Stimulated activated CD4-positive, alpha-beta T cell treated with anti-CD3 and anti-CD28 coated beads, Interleukin-1b, Interleukin-23, amount 100 ng/mL, for 48 hours (primary cell): ENCODE measurements around the gene LHPP.
"Not testable (repeated sequence)": the region's sequence is repeated elsewhere in the genome, so short reads cannot be mapped to it uniquely, and the experiment has no call there.

Experiments used
- DNase-seq: peaks from one replicate; pipeline ENCODE4 v3.0.0-alpha.2; 2020

The LHPP gene

DNA sequence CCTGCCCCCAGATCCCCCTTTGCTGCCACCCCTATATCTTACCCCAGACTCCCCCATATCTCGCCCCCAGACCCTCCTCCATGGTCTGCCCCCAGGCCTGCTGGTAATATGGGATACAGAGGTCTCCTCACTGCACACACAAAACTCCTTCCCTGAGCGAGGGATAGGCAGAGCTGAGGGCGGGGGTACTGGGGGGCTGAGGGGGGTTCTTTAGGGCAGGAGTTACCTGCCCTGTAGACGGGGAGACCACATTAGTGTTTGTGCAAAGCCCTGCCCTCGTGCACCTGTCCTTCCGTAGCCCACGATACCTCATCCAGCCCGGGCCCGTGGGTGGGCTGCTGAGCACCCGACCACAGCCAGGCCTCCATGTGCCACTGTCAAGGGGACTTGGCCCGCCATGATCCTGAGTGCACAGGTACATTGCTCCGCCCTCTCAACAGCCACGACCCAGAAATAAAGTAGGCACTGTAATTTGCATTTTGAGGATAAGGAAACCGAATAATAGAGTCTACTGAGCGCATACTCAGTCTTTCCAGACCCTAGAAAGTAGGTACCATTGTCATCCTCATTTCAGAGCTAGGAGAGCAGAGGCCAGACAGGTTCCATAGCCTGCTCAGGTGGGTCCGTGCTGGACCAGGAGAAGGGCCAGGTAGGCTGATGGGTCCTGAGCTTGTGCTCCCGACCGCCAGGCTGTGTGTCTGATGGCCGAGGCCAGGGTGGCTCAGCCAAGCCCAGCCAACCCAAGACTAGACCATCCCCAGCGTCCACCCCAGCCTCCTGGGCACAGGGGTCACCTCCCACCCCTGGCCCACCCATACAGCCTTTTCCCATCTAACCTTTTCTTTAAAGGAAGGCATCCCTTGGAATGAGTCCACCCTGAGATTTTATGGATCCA lies 115.2 kb downstream of the LHPP start:
- DNase-seq, result no peak

DNA sequence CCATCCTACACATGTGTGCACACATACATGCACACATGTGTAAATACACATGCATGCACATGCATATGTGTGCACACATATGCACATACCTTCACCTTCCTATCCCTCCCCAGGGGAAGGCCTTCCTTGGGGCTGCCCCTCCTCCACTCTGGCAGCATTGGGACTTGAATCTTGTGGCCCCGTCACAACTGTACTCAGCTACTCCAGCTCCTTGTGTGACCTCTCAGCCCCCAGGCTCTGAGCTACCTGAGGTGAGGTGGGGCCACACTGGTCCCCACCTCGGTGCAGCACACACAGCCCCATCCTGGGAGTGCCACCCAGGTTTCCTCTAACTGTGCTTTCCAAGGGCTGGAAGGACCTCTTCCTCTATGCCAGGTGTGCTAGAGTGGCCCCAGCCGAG lies 116.0 kb downstream of the LHPP start:
- no peak for DNase-seq

DNA sequence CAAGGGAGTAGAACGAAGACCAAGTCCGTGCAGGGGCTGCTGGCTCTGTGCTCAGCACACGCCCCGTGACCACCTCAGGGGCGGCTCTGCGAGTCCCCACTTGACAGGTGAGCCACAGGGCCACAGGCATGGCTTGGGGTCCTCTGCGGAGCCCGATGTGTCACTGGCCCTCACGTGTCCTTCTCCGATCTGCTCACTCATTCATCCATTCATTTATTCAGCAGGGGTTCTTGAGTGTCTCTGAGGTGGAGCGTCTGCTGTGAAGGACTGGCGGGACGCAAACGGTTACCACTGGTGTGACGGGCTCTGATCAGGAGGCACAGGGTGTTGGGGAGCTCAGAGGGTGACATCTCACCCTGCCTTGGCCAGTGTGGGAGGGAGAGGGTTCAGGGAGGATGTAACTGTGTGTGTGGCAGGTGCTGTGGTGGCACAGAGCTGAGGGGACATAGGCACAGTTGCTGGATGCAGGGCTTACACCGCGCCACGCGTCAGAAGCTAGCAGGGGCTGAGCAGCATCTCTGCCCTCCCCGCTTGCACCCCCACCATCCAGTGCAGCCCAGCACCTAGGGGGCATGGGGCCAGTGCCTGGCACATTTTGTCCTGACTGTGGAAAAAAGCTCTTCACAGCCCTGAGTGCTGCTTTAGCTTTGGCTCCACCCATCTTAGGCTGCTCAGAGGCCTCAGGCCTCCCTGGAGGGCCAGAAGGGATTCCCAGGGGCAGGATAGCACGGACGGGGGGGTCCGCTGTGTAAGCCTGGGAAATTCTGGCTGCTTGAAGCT lies 116.8 kb downstream of the LHPP start:
- DNase-seq, result no peak

DNA sequence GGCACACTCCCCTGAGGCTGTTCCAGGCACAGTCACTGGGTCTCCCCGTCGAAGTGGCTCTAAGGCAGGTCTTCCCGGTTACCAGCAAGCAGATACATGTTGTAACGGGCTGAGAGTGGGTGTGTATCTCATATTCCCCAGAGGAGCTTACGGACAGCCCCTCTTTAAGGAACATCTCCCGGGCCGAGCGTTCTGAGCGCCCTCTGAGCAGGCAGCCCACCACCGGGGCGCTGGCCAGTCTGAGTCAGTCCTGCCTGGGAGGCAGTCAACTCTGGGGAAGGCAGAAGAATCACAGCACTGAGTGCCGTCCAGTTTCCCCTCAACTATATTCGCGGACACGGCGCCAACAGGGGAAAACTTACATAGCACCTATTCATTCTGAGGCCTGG lies 117.4 kb downstream of the LHPP start:
- DNase-seq, result no peak

DNA sequence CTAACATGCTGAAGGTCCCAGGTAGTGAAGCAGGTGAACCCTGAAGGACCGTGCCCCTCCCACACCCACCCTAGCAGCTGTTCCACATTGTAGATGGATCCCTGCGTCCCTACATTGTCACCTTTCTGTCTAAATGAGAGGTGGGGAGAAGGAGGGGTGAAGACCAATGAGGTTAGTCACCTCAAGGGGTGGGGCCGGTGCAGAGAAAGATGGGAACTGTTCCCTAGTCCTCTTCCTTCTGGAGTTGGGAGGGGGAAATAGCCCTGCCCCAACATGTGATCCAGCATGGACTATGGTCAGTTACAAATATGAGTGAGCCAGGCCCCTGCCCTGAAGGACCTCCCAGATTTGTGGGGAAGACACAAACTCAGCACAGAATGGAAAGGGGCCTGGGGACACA lies 124.5 kb downstream of the LHPP start:
- DNase-seq, result no peak

DNA sequence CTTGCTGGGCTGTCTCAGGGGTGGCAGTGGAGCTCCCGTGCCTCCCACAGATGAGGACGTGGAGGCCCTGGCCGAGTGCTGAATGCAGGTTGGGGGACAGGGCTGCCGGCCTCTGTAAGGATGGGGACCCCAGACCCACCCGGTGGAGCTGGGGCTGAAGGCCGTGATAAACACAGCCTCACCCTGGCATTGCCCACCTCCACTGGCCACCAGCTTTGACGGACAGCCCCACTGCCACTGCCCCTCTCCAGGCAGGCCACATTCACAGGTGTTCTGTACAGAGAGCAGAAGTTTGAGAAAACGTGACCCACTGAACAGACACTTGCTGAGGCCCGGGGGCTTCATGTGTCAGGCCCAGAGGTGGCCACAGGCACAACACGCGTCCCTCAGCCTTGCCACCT lies 126.2 kb downstream of the LHPP start:
- DNase-seq, result no peak

DNA sequence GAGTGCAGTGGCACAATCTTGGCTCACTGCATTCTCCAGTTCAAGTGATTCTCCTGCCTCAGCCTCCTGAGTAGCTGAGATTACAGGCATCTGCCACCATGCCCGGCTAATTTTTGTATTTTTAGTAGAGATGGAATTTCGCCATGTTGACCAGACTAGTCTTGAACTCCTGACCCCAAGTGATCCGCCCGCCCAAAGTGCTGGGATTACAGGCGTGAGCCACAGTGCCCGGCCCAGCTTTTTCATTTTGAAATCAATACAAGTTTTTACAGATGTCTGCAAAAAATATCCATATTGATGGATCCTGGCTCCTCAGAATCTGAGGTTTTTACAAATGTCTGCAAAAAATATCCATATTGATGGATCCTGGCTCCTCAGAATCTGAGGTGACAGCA lies 126.7 kb downstream of the LHPP start:
- DNase-seq, result not testable (repeated sequence)

DNA sequence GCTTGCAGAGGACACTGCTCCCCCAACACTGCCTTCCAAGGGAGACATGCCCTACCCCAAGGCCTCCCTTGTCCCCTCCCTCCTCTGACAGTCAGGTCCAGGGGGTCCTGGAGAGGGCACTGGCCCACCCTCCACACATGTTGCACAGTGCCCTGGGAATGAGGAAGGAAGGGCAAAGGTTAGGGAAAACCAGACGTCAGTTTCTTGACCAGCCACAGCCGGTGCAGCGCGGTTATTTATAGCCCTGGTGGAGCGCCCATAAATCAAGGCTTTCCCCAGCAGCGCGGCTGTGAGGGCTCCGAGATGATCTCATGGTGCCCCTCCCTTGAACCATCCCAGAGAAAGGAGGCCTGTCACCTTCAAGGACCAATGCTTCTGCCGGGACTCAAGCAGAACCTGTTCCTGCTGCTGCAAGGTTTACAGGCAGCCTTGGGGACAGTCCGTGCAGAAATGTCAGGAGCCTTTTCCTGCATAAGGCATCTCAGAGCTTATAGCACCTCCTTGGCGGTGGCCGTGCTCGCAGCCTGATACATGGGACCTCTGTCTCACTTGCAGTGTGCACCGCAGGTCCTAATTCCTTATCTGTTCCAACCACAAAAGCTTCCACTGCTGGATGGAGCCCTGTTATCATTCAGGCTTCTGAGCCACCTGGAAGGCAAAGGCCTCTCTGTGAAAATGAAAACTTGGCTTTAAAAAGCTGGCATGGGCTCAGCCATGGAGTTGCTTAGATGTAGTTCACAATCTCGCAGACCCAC lies 127.3 kb downstream of the LHPP start:
- no peak for DNase-seq

DNA sequence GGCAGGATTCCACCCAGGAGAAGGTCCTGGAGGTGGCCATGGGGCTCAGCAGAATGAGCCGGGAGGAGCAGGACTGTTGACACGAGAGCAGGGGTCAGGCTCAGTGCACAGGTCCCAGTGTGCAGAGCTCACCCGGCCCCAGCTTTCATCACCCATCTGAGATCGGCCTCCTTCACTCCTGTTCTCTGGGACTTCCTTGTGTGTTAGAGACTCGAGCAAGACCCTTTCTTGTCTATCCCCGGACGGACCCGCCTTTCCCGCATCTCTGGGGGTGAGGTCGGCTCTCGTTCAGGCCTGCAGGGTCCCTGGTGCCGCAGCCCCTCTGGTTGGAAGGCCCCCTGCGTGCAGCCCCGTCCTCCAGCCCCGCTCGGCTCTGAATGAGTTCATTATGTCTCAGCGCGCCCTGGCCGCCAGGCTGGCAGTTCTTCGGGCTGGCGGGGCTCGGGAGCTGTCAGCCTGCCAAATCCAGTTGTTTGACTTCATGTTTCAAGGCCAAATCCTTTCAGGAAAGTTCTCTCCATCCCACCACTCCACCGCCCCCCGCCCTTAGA lies 127.9 kb downstream of the LHPP start:
- no peak for DNase-seq

DNA sequence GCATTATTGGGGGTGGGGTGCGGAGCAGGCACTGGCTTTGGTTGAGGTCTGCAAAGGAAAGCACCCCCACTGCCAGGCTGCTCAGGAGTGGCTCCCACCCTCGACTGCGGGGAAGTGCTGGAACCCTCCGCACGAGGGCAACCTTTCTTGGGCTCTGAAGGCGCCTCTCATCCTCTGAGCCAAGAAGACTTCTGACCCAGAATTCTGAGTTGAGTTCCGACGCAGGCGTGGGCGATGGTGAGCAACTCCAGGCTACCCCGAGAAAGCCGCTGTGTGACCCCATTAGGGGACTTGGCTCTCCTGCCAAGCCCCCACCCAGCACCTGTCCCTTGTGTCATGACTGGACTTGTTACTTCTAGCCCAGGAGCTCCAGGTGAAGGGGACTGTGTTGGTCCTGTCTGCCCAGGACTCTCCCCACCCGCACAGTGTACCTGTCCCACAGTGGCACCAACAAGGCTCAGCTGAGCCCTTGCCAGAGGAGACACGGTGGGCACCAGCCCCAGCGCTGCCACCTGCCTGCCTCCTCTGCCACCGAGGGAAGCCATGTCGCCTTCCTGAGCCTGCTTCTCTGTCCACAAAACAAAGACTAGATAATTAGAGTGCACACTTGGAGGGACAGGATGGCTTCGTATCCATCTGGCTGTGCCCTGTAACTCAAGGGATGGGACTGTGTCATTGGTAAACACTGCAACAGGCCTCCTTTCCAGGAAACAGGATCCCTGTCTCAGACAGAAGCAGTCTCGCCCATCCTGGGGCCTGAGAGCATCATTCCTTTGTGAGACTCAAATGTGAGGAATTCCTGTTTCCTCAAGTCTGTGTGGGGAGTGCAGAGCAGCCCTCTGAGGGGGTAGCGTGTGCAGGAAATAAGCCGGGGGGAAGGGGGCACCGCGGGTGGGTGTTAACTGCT lies 128.8 kb downstream of the LHPP start:
- DNase-seq, result no peak

DNA sequence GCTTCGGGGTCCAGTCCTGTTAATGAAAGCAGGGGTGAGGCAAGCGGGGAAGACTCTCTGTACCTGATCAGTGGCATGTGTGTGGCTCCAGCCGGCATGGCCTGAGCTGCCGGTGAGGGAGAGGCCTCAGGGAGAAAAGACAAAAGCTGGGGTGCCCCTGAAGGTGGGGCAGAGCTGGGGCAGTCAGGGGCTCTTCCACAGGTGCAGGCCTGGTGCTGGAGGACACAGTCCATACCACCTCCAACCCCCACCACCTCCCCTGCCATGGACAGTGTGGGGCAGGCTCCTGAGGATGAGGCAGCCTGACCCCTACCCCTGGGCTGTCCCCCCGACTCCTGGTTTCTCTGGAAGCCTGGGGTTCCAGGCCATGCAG lies 129.5 kb downstream of the LHPP start:
- DNase-seq, result no peak

DNA sequence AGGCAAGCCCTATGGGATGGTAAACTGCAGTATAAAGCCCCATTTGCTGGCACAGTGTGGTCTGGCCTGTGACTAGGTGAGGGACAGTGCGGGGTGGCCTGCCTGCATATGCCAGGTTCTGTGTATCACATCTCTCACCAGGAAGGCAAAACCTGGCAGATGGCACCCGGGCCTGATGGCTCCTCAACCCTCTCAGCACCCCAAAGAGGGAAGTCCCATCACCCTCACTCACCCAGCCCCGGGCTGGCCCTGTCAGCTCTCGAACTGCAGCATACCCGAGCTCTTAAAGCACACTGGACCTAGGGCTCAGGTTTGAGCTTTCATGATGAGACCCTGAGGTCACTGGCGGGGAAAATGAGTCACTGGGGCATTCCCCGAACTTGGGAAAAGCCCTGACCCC lies 130.5 kb downstream of the LHPP start:
- DNase-seq, result no peak

DNA sequence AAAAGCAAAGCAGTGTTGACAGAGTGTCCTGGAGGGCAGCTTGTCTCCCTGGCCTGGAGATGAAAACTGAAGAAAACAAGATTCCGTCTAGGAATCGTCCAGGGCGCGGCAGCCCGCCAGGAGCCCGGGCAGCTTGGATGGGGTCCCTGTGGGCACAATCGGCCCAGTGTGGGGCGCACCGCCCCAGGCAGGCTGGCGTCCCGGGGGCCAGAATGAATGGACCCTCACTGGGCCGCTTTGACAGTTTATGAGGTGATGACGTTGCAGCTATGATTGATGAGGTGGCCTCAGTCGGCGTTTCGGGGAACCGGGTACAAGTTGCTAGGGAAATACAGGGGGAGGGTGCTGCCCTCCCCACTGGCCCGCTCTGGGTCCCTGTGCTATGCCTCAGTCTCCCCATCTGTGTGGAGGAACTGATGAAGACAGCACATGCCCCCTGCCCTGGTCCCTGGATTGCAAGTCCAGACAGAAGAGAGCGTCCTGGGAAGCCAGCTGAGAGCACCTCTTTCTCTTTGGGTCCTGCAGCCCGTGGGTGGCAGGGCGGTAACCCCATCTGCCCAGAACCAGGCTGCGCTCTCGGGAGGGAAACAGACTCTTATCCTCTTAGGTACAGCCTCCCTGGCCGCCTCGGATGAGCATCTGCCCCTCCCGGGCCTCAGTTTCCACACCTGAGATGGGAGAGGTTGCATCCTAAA lies 131.3 kb downstream of the LHPP start:
- no peak for DNase-seq

DNA sequence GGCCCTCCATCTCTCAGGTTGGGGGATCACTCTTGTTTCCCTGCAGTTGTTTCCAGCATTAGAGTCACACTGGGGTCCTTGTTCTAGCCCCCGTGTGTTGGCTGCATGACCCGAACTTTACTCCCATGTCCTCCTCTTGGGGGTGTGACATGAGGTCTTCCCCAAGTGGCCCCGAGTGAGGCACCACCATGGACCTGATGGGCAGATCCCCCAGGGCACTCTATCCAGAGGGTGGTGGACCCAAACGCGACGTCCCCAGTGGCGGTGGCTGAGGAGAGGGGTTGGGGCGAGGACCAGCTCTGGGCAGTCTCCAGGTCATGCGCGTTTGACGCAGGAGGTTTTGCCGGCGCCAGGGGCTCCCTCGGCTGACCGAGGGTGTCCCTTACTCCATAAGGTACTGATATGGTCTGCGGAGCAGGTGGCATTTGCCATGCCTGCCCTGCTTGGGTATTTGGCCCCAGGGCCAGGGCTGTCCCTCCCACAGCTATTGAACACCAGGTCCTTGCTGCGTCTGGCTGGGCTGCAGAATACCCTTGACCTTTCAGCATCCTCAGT lies 131.9 kb downstream of the LHPP start:
- no peak for DNase-seq

DNA sequence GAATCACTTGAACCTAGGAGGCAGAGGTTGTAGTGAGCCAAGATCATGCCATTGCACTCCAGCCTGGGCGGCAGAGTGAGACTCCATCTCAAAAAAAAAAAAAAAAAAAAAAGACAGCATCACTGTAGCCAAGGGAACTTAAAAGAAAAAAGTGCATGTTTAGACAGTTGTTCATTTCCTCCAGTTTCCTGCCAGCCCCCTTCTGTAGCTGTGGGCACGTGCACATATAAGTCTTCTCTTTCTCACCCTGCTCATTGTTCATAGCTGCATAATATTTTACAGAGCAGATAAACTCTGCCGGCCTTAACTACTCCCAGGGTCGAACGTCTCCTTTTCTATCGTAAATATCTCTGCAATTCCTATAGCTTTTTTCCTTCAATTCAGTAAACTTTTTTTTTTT lies 132.6 kb downstream of the LHPP start:
- DNase-seq, result no peak

DNA sequence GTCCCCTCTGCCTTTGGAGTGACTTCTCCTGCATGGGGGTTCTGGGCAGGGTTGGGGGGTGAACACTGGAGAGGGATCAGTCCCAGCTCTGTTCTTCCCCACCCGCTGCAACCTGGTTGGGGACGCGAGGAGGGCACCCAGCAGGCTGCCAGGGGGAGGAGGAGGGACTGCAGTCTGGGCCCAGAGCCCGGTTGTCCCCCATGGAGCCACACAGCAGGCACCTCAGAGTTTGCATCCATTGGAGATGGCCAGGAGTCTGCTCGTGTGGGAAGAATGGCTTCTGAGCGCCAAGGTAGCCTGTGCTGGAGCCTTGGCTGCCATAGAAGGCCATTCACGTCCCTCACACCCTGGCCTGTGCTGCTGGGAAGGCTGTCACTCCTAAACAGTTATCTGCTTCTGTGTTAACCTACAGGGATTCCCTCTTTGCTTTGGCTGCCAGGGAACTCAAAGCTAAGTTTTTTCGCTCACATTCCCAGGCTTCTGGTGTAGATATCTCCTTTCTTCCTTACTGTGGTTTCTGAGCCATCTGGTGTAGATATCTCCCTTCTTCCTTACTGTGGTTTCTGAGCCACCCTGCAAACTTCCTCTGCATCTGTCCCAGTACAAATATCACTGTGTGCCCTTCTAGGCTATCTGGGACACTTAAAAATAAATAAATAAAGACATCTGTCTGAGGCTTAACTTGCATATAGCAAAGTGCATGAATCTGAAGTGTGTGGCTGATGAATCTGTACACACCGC lies 133.7 kb downstream of the LHPP start:
- DNase-seq, result no peak

DNA sequence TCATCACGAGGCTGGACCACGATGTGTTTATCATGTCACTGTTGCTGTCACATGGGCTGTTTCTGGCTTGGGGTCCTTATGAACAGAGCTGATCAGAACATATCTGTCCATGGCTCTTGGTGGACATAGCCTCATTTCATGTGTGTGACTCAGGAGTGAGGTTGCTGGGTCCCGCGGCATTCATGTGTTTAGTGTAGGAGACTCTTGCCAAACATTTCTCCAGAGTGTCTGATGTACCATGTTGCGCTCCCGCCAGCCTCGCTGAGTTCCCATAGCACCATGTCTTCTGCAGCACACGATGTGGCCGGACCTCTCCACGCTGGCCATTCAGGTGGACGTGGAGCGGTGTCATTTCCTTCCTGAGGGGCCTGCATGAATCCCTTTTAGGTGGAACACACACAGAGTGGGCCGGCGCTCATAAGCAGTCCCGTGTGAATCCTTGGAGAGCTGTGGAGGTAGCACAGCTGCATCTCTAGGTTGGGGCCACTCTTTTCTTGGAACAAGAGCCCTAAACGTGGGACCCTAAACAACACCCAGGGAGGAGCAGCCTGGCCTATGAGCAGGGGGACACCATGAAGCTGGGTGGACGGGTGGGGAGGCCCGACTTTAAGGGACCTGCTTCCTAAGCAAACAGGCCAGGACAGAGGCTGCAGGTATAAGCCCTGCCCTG lies 134.6 kb downstream of the LHPP start:
- no peak for DNase-seq

DNA sequence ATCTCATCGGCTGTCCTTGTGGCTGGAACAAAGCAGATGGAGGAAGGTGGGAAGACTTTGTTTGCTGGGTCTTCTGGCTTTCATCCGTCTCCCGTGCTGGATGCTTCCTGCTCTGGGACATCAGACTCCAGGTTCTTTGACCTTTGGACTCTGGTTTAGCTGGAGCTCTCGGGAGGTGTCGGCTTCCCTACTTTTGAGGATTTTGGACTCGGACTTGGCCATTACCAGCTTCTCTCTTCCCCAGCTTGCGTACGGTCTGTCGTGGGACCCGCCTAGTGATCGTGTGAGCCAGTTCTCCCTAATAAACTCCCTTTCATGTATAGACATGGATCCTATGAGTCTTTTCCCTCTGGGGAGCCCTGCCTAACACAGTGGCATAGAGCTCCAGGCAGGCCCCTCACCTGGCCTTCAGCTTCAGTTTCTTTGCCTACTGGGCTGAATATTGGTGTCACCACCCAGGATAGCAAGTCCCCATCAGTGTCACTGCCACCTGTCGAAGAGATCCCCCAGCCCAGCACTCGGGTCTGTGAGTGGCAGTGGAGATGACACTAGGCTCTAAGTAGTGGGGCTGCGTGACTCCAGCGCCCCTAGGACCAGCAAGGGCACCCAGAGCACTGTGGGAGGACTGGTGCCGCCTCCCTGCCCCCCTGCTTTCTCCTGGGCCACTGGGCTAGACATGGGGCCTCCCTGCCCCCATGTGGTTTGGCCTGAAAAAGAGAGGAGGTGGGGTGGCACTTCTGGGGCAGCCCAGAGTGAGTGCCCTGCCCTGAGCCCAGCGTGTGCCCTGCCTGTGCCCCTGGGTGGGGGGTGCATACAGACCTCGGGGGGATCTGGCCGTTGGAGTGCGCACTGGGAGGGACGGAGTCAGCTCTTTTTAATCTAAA lies 135.6 kb downstream of the LHPP start:
- no peak for DNase-seq

DNA sequence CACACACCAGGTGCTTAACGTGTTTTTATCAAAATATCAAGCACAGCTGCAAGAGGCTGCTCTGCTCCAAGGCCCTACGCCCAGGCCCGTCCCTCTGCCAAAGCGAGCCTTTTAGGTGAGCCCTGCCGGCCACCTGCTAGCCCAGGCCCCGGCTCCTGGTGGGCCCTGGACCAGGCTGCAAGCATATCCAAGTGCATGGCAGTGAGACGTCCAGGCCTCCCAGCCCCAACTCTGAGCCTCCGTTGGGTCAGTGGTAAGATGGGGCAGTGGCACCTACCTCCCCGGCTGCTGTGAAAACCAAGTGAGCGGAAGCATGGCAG lies 136.2 kb downstream of the LHPP start:
- DNase-seq, result no peak
